GM23338 (cell line): ENCODE measurements around the gene HSDL2. TPM values are rescaled to one million over a fixed set of nuclear protein-coding genes. Genes with fewer than 3 reads are reported as not detected.

ENCODE experiments used
- ATAC-seq: fragments of 200-7000 bp; cut with Tn5 transposase; 3 replicates; pipeline ENCODE4 v1.9.1; 2020
- DNase-seq: peaks from one replicate; pipeline ENCODE4 v3.0.0-alpha.2; 2015; ENCODE audit warnings: low spot score
- H2AFZ ChIP-seq: fragments of 200-600 bp; sonication (generic); 2 replicates; pipeline ENCODE4 v1.8.0; 2016; ENCODE audit warnings: antibody characterized with exemption, mild to moderate bottlenecking, moderate library complexity
- H3F3A ChIP-seq: fragments of 200-600 bp; sonication (generic); replicated peaks from 2 replicates; pipeline ENCODE4 v1.8.0; 2017; ENCODE audit warnings: antibody characterized with exemption, mixed run types, low read depth
- H3K27ac ChIP-seq: fragments of 200-600 bp; sonication (generic); 2 replicates; pipeline ENCODE4 v1.6.1; 2016; ENCODE audit warnings: low read depth
- H3K27me3 ChIP-seq: fragments of 200-600 bp; sonication (generic); 2 replicates; pipeline ENCODE4 v1.8.0; 2016; ENCODE audit warnings: mild to moderate bottlenecking, mixed run types, moderate library complexity; ENCODE audit not compliant: insufficient read depth
- H3K36me3 ChIP-seq: fragments of 200-600 bp; sonication (generic); 2 replicates; pipeline ENCODE4 v1.8.0; 2016; ENCODE audit warnings: mild to moderate bottlenecking; ENCODE audit not compliant: insufficient read depth
- H3K4me1 ChIP-seq: fragments of 200-600 bp; sonication (generic); 2 replicates; pipeline ENCODE4 v1.8.0; 2016; ENCODE audit warnings: mild to moderate bottlenecking, moderate library complexity; ENCODE audit not compliant: insufficient read depth
- H3K4me2 ChIP-seq: fragments of 200-600 bp; sonication (generic); 2 replicates; pipeline ENCODE4 v1.7.1; 2017; ENCODE audit warnings: mixed run types
- H3K4me3 ChIP-seq: fragments of 200-600 bp; sonication (generic); 2 replicates; pipeline ENCODE4 v1.6.1; 2016; ENCODE audit warnings: mixed run types
- H3K79me2 ChIP-seq: fragments of 200-600 bp; sonication (generic); replicated peaks from 2 replicates; pipeline ENCODE4 v1.8.0; 2017; ENCODE audit warnings: mild to moderate bottlenecking; ENCODE audit not compliant: insufficient read depth
- H3K9me2 ChIP-seq: fragments of 200-600 bp; sonication (generic); 2 replicates; pipeline ENCODE4 v1.8.0; 2017; ENCODE audit not compliant: insufficient read depth
- H4K20me1 ChIP-seq: fragments of 200-600 bp; sonication (generic); replicated peaks from 2 replicates; pipeline ENCODE4 v1.8.0; 2017; ENCODE audit warnings: mild to moderate bottlenecking; ENCODE audit not compliant: insufficient read depth
- H3K27ac Mint-ChIP-seq: 2 replicates; pipeline ENCODE4 v1.8.0; 2020; ENCODE audit warnings: inconsistent platforms, mild to moderate bottlenecking, moderate library complexity, mixed read lengths
- H3K27me3 Mint-ChIP-seq: 3 replicates; pipeline ENCODE4 v1.8.0; 2022; ENCODE audit warnings: low read depth, mild to moderate bottlenecking, moderate library complexity, mixed read lengths, inconsistent platforms; ENCODE audit not compliant: insufficient read depth, poor library complexity
- H3K36me3 Mint-ChIP-seq: 3 replicates; pipeline ENCODE4 v1.8.0; 2021; ENCODE audit warnings: low read depth, mild to moderate bottlenecking, inconsistent platforms, moderate library complexity, mixed read lengths
- H3K4me1 Mint-ChIP-seq: 3 replicates; pipeline ENCODE4 v1.8.0; 2020; ENCODE audit warnings: mild to moderate bottlenecking, inconsistent platforms, mixed read lengths
- H3K4me3 Mint-ChIP-seq: 3 replicates; pipeline ENCODE4 v1.8.0; 2021; ENCODE audit warnings: moderate library complexity, mild to moderate bottlenecking, inconsistent platforms, mixed read lengths
- H3K9me3 Mint-ChIP-seq: 3 replicates; pipeline ENCODE4 v1.8.0; 2020; ENCODE audit warnings: moderate library complexity, mild to moderate bottlenecking, inconsistent platforms, mixed read lengths
- EZH2 ChIP-seq: fragments of 200-600 bp; sonication (generic); IDR thresholded peaks from one replicate; pipeline ENCODE4 v1.8.0; 2017; ENCODE audit warnings: antibody characterized with exemption, mild to moderate bottlenecking, low read depth; ENCODE audit not compliant: unreplicated experiment
- JUNB ChIP-seq: IDR thresholded peaks from one replicate; pipeline ENCODE4 v1.6.1; 2016; ENCODE audit warnings: antibody characterized with exemption; ENCODE audit not compliant: unreplicated experiment
- POLR2AphosphoS5 ChIP-seq: IDR thresholded peaks from 2 replicates; pipeline ENCODE4 v1.6.1; 2016; ENCODE audit warnings: antibody characterized with exemption, low read depth
- STAT1 ChIP-seq: IDR thresholded peaks from one replicate; pipeline ENCODE4 v1.6.1; 2016; ENCODE audit warnings: antibody characterized with exemption; ENCODE audit not compliant: unreplicated experiment
- ZNF331 ChIP-seq: fragments of 250-450 bp; sonication (Bioruptor Pico); IDR thresholded peaks from 2 replicates; pipeline ENCODE4 v1.5.0; 2020; ENCODE audit warnings: low read depth, mild to moderate bottlenecking, moderate library complexity
- polyA plus RNA-seq: library from polyadenylated mRNA; unstranded; fragments of >200 nt; fragmentation: Nextera tagmentation; extraction: Ambion mirVana; gene quantifications from 2 replicates; pipeline ENCODE4 v1.2.1, GENCODE V29; 2016
- total RNA-seq: library from RNA; depleted of rRNA; stranded (reverse); fragments of >200 nt; shearing (Covaris generic); gene quantifications from 2 replicates; pipeline ENCODE4 v1.2.3, GENCODE V29; 2014
- TF ChIP-seq, protein P1 (sequence below): fragments of 250-450 bp; sonication (Bioruptor Pico); IDR thresholded peaks from 2 replicates; pipeline ENCODE4 v1.5.0; 2020; ENCODE audit warnings: mild to moderate bottlenecking, moderate library complexity
- TF ChIP-seq, protein P2 (sequence below): IDR thresholded peaks from one replicate; pipeline ENCODE4 v1.6.1; 2018; ENCODE audit warnings: antibody characterized with exemption; ENCODE audit not compliant: unreplicated experiment
- TF ChIP-seq, protein P3 (sequence below): IDR thresholded peaks from 2 replicates; pipeline ENCODE4 v1.6.1; 2016; ENCODE audit warnings: antibody characterized with exemption

Gene HSDL2
- total and polyA plus RNA-seq, 2 experiments from 2014 or later = 11.4 to 15.3 TPM

DNA sequence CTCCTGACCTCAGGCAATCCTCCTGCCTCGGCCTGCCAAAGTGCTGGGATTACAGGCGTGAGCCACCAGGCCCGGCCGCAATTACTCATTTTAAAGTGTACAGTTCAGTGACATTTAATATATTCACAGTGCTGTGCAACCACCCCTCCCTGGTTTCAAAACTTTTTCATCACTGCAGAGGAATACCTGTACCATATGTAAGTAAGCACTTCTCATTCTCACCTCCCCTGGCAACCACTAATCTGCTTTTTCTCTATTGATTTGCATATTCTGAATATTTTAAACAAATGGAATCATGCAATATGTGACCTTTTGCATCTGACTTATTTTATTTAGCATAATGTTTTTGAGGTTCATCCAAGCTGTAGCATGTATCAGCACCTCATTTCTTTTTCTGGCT is 85.4 kb downstream of the HSDL2 start:
- no peak for ATAC-seq
- no peak overlapping the region for H3K4me3 Mint-ChIP-seq
- H3K4me1 ChIP-seq = no peaks in the 10 kb centered on the region
- no peak overlapping the region for H3K4me2 ChIP-seq
- 0 out of 2 replicates have a peak, but pooled peaks cover 5% of the 10 kb centered on the region for H3K36me3 ChIP-seq
- H3K4me3 ChIP-seq = no peak overlapping the region
- H4K20me1 ChIP-seq = no peaks in the 10 kb centered on the region
- no peaks in the 10 kb centered on the region for H3K4me1 Mint-ChIP-seq
- no peaks in the 10 kb centered on the region for H3K9me2 ChIP-seq
- H3K79me2 ChIP-seq = no peaks in the 10 kb centered on the region
- H3F3A ChIP-seq = no peaks in the 10 kb centered on the region
- peaks cover 12% of the 10 kb centered on the region; the same call in 2 of the 3 replicates for H3K9me3 Mint-ChIP-seq
- TF ChIP-seq JUNB = no peak
- TF ChIP-seq, protein P1, sequence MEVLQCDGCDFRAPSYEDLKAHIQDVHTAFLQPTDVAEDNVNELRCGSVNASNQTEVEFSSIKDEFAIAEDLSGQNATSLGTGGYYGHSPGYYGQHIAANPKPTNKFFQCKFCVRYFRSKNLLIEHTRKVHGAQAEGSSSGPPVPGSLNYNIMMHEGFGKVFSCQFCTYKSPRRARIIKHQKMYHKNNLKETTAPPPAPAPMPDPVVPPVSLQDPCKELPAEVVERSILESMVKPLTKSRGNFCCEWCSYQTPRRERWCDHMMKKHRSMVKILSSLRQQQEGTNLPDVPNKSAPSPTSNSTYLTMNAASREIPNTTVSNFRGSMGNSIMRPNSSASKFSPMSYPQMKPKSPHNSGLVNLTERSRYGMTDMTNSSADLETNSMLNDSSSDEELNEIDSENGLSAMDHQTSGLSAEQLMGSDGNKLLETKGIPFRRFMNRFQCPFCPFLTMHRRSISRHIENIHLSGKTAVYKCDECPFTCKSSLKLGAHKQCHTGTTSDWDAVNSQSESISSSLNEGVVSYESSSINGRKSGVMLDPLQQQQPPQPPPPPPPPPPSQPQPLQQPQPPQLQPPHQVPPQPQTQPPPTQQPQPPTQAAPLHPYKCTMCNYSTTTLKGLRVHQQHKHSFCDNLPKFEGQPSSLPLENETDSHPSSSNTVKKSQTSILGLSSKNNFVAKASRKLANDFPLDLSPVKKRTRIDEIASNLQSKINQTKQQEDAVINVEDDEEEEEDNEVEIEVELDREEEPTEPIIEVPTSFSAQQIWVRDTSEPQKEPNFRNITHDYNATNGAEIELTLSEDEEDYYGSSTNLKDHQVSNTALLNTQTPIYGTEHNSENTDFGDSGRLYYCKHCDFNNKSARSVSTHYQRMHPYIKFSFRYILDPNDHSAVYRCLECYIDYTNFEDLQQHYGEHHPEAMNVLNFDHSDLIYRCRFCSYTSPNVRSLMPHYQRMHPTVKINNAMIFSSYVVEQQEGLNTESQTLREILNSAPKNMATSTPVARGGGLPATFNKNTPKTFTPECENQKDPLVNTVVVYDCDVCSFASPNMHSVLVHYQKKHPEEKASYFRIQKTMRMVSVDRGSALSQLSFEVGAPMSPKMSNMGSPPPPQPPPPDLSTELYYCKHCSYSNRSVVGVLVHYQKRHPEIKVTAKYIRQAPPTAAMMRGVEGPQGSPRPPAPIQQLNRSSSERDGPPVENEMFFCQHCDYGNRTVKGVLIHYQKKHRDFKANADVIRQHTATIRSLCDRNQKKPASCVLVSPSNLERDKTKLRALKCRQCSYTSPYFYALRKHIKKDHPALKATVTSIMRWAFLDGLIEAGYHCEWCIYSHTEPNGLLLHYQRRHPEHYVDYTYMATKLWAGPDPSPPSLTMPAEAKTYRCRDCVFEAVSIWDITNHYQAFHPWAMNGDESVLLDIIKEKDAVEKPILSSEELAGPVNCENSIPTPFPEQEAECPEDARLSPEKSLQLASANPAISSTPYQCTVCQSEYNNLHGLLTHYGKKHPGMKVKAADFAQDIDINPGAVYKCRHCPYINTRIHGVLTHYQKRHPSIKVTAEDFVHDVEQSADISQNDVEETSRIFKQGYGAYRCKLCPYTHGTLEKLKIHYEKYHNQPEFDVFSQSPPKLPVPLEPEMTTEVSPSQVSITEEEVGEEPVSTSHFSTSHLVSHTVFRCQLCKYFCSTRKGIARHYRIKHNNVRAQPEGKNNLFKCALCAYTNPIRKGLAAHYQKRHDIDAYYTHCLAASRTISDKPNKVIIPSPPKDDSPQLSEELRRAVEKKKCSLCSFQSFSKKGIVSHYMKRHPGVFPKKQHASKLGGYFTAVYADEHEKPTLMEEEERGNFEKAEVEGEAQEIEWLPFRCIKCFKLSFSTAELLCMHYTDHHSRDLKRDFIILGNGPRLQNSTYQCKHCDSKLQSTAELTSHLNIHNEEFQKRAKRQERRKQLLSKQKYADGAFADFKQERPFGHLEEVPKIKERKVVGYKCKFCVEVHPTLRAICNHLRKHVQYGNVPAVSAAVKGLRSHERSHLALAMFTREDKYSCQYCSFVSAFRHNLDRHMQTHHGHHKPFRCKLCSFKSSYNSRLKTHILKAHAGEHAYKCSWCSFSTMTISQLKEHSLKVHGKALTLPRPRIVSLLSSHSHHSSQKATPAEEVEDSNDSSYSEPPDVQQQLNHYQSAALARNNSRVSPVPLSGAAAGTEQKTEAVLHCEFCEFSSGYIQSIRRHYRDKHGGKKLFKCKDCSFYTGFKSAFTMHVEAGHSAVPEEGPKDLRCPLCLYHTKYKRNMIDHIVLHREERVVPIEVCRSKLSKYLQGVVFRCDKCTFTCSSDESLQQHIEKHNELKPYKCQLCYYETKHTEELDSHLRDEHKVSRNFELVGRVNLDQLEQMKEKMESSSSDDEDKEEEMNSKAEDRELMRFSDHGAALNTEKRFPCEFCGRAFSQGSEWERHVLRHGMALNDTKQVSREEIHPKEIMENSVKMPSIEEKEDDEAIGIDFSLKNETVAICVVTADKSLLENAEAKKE = no peak
- TF ChIP-seq, protein P2, sequence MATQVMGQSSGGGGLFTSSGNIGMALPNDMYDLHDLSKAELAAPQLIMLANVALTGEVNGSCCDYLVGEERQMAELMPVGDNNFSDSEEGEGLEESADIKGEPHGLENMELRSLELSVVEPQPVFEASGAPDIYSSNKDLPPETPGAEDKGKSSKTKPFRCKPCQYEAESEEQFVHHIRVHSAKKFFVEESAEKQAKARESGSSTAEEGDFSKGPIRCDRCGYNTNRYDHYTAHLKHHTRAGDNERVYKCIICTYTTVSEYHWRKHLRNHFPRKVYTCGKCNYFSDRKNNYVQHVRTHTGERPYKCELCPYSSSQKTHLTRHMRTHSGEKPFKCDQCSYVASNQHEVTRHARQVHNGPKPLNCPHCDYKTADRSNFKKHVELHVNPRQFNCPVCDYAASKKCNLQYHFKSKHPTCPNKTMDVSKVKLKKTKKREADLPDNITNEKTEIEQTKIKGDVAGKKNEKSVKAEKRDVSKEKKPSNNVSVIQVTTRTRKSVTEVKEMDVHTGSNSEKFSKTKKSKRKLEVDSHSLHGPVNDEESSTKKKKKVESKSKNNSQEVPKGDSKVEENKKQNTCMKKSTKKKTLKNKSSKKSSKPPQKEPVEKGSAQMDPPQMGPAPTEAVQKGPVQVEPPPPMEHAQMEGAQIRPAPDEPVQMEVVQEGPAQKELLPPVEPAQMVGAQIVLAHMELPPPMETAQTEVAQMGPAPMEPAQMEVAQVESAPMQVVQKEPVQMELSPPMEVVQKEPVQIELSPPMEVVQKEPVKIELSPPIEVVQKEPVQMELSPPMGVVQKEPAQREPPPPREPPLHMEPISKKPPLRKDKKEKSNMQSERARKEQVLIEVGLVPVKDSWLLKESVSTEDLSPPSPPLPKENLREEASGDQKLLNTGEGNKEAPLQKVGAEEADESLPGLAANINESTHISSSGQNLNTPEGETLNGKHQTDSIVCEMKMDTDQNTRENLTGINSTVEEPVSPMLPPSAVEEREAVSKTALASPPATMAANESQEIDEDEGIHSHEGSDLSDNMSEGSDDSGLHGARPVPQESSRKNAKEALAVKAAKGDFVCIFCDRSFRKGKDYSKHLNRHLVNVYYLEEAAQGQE = no peak
- no peak for TF ChIP-seq EZH2
- TF ChIP-seq ZNF331 (CRISPR knock-in tag) = no peak
- no peak for TF ChIP-seq STAT1
- TF ChIP-seq, protein P3, sequence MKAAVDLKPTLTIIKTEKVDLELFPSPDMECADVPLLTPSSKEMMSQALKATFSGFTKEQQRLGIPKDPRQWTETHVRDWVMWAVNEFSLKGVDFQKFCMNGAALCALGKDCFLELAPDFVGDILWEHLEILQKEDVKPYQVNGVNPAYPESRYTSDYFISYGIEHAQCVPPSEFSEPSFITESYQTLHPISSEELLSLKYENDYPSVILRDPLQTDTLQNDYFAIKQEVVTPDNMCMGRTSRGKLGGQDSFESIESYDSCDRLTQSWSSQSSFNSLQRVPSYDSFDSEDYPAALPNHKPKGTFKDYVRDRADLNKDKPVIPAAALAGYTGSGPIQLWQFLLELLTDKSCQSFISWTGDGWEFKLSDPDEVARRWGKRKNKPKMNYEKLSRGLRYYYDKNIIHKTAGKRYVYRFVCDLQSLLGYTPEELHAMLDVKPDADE = no peak
- TF ChIP-seq POLR2AphosphoS5 = no peak
- H3K27ac Mint-ChIP-seq = no peak overlapping the region
- no peak for DNase-seq
- no peaks in the 10 kb centered on the region for H3K27me3 Mint-ChIP-seq
- no peaks in the 10 kb centered on the region for H3K27me3 ChIP-seq
- H3K27ac ChIP-seq = no peak overlapping the region
- no peak overlapping the region for H2AFZ ChIP-seq
- H3K36me3 Mint-ChIP-seq = peaks cover 23% of the 10 kb centered on the region; the same call in 2 of the 3 replicates
